ENCODE measurements around the gene MED9.

GRCh38 chr17:17540278-17540906 lies 63.6 kb downstream of the MED9 start:
- TF ChIP-seq, protein P1, sequence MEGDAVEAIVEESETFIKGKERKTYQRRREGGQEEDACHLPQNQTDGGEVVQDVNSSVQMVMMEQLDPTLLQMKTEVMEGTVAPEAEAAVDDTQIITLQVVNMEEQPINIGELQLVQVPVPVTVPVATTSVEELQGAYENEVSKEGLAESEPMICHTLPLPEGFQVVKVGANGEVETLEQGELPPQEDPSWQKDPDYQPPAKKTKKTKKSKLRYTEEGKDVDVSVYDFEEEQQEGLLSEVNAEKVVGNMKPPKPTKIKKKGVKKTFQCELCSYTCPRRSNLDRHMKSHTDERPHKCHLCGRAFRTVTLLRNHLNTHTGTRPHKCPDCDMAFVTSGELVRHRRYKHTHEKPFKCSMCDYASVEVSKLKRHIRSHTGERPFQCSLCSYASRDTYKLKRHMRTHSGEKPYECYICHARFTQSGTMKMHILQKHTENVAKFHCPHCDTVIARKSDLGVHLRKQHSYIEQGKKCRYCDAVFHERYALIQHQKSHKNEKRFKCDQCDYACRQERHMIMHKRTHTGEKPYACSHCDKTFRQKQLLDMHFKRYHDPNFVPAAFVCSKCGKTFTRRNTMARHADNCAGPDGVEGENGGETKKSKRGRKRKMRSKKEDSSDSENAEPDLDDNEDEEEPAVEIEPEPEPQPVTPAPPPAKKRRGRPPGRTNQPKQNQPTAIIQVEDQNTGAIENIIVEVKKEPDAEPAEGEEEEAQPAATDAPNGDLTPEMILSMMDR (tag by site-specific recombination; IDR thresholded peaks at IDR 0.05): no peak
- TF ChIP-seq, protein P2, sequence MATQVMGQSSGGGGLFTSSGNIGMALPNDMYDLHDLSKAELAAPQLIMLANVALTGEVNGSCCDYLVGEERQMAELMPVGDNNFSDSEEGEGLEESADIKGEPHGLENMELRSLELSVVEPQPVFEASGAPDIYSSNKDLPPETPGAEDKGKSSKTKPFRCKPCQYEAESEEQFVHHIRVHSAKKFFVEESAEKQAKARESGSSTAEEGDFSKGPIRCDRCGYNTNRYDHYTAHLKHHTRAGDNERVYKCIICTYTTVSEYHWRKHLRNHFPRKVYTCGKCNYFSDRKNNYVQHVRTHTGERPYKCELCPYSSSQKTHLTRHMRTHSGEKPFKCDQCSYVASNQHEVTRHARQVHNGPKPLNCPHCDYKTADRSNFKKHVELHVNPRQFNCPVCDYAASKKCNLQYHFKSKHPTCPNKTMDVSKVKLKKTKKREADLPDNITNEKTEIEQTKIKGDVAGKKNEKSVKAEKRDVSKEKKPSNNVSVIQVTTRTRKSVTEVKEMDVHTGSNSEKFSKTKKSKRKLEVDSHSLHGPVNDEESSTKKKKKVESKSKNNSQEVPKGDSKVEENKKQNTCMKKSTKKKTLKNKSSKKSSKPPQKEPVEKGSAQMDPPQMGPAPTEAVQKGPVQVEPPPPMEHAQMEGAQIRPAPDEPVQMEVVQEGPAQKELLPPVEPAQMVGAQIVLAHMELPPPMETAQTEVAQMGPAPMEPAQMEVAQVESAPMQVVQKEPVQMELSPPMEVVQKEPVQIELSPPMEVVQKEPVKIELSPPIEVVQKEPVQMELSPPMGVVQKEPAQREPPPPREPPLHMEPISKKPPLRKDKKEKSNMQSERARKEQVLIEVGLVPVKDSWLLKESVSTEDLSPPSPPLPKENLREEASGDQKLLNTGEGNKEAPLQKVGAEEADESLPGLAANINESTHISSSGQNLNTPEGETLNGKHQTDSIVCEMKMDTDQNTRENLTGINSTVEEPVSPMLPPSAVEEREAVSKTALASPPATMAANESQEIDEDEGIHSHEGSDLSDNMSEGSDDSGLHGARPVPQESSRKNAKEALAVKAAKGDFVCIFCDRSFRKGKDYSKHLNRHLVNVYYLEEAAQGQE (tag by site-specific recombination; IDR thresholded peaks at IDR 0.05): peak; percentile 95
- no peak for TF ChIP-seq MEIS1 (CRISPR knock-in tag; IDR thresholded peaks at IDR 0.05; ENCODE audit: borderline replicate concordance)
- TF ChIP-seq ZNF140 (tag by site-specific recombination; IDR thresholded peaks at IDR 0.05): no peak
- TF ChIP-seq ZNF146 (tag by site-specific recombination; IDR thresholded peaks at IDR 0.05): no peak
- no peak for TF ChIP-seq YY1 (tag by site-specific recombination; IDR thresholded peaks at IDR 0.05)
